GM12878 (cell line): ENCODE results near the gene KRTAP5-7. TPM values are rescaled to one million over a fixed set of nuclear protein-coding genes. Genes with fewer than 3 reads are reported as not detected.

Experiments used
- ATAC-seq: fragments of 200-7000 bp; cut with Tn5 transposase; 3 replicates; pipeline ENCODE4 v1.9.1; 2020; ENCODE audit warnings: mild to moderate bottlenecking, moderate library complexity
- BruUV-seq: library from RNA; stranded (reverse); fragments of 400-500 nt; replicated peaks from 2 replicates; lab custom pipeline; 2021; lab: Mats Ljungman, UMichigan
- CTCF ChIA-PET: fragments of 300-600 bp; sonication (Branson Sonifier 250); formaldehyde crosslinking; extraction: SDS; loops from one replicate; lab custom pipeline; 2021; ENCODE audit warnings: inconsistent platforms; lab: Yijun Ruan, JAX
- POLR2A ChIA-PET: fragments of 350-600 bp; formaldehyde crosslinking; extraction: SDS; loops from one replicate; lab custom pipeline; 2021; ENCODE audit warnings: inconsistent platforms; lab: Charles Lee
- RAD21 ChIA-PET: fragments of 300-600 bp; sonication (Branson Sonifier 250); formaldehyde crosslinking; loops from one replicate; lab custom pipeline; 2023; ENCODE audit warnings: antibody characterized with exemption; ENCODE audit not compliant: unreplicated experiment; lab: Charles Lee
- SMC1A ChIA-PET: fragments of 300-600 bp; sonication (Branson Sonifier 250); formaldehyde crosslinking; loops from one replicate; lab custom pipeline; 2023; ENCODE audit not compliant: unreplicated experiment, uncharacterized antibody; lab: Charles Lee
- DNase-seq: peaks from one replicate; pipeline ENCODE4 v3.0.0-alpha.2; 2011; ENCODE audit warnings: low read depth, low spot score
- FAIRE-seq: peaks from 3 replicates; lab custom pipeline; 2011; peaks lifted over from hg19 to GRCh38; lab: Jason Lieb, UNC
- H2AFZ ChIP-seq: 2 replicates; pipeline ENCODE4 v1.6.0; 2011; ENCODE audit warnings: low read depth, low read length, control low read depth; ENCODE audit not compliant: control insufficient read depth
- H3K27ac ChIP-seq: 2 replicates; pipeline ENCODE4 v1.5.1; 2011; ENCODE audit warnings: control low read depth; ENCODE audit not compliant: control insufficient read depth, insufficient read depth
- H3K27me3 ChIP-seq, 2 experiments: replicated peaks in 1 of 2; 2 replicates each; pipeline versions ENCODE4 v1.6.0 to v1.6.1; 2011; ENCODE audit warnings: low read length in 1 of 2; ENCODE audit not compliant: control insufficient read depth in 2 of 2, insufficient read depth in 2 of 2
- H3K36me3 ChIP-seq, 2 experiments: 2 replicates each; pipeline ENCODE4 v1.5.1; 2011; ENCODE audit warnings: low read length in 1 of 2; ENCODE audit not compliant: control insufficient read depth in 2 of 2, insufficient read depth in 2 of 2
- H3K4me1 ChIP-seq: 2 replicates; pipeline ENCODE4 v1.6.1; 2011; ENCODE audit warnings: mild to moderate bottlenecking, low read length, moderate library complexity, mixed read lengths; ENCODE audit not compliant: control insufficient read depth, insufficient read depth
- H3K4me2 ChIP-seq: 2 replicates; pipeline ENCODE4 v1.6.0; 2011; ENCODE audit warnings: control low read depth; ENCODE audit not compliant: control insufficient read depth, insufficient read depth
- H3K4me3 ChIP-seq: fragments of 200-600 bp; sonication (generic); 2 replicates; pipeline ENCODE4 v1.5.1; 2016
- H3K79me2 ChIP-seq: 2 replicates; pipeline ENCODE4 v1.6.0; 2011; ENCODE audit warnings: low read length; ENCODE audit not compliant: control insufficient read depth, insufficient read depth
- H3K9ac ChIP-seq: 2 replicates; pipeline ENCODE4 v1.8.0; 2011; ENCODE audit warnings: low read length, control low read depth, mixed read lengths; ENCODE audit not compliant: control insufficient read depth, insufficient read depth
- H3K9me3 ChIP-seq: replicated peaks from 3 replicates; pipeline ENCODE4 v1.5.1; 2011; ENCODE audit warnings: mild to moderate bottlenecking, low read length; ENCODE audit not compliant: control insufficient read depth, insufficient read depth
- H4K20me1 ChIP-seq: 2 replicates; pipeline ENCODE4 v1.6.0; 2011; ENCODE audit not compliant: control insufficient read depth, insufficient read depth
- BCL11A ChIP-seq: IDR thresholded peaks from 2 replicates; pipeline ENCODE4 v1.6.1; 2011; ENCODE audit warnings: low read depth, low read length
- BRCA1 ChIP-seq: IDR thresholded peaks from 2 replicates; pipeline ENCODE4 v1.6.1; 2011; ENCODE audit warnings: low read depth, low read length, improper control_type of control experiment
- CHD2 ChIP-seq: IDR thresholded peaks from 2 replicates; pipeline ENCODE4 v1.6.1; 2011; ENCODE audit warnings: low read depth, low read length, improper control_type of control experiment, borderline replicate concordance
- GABPA ChIP-seq: IDR thresholded peaks from 2 replicates; pipeline ENCODE4 v1.6.1; 2014; ENCODE audit warnings: antibody characterized with exemption, low read depth, mild to moderate bottlenecking, inconsistent platforms
- GATAD2B ChIP-seq: fragments of 450-650 bp; conservative IDR thresholded peaks from 2 replicates; pipeline ENCODE4 v1.6.1; 2017; ENCODE audit warnings: low read depth, mild to moderate bottlenecking, moderate library complexity
- IRF4 ChIP-seq: IDR thresholded peaks from 2 replicates; pipeline ENCODE4 v1.6.1; 2011; ENCODE audit warnings: low read depth, low read length
- JUND ChIP-seq: IDR thresholded peaks from 2 replicates; pipeline ENCODE4 v1.6.1; 2012; ENCODE audit warnings: low read depth, mild to moderate bottlenecking, low read length, improper control_type of control experiment, moderate library complexity
- NFXL1 ChIP-seq: fragments of 450-650 bp; IDR thresholded peaks from 2 replicates; pipeline ENCODE4 v1.6.1; 2017; ENCODE audit warnings: antibody characterized with exemption, mild to moderate bottlenecking, borderline replicate concordance
- NFYA ChIP-seq: IDR thresholded peaks from 2 replicates; pipeline ENCODE4 v1.6.1; 2011; ENCODE audit warnings: low read depth, mild to moderate bottlenecking, low read length, improper control_type of control experiment, borderline replicate concordance
- RELA ChIP-seq: fragments of 450-650 bp; IDR thresholded peaks from 2 replicates; pipeline ENCODE4 v1.8.0; 2014; ENCODE audit warnings: borderline replicate concordance; ENCODE audit not compliant: partially characterized antibody
- SMAD1 ChIP-seq: fragments of 450-650 bp; IDR thresholded peaks from 2 replicates; pipeline ENCODE4 v1.6.1; 2018; ENCODE audit warnings: mild to moderate bottlenecking, low read depth; ENCODE audit not compliant: partially characterized antibody
- SP1 ChIP-seq: IDR thresholded peaks from one replicate; pipeline ENCODE4 v1.6.1; 2011; ENCODE audit warnings: low read depth, low read length
- SUZ12 ChIP-seq: fragments of 200-600 bp; sonication (generic); IDR thresholded peaks from one replicate; pipeline ENCODE4 v1.6.1; 2018; ENCODE audit warnings: antibody characterized with exemption, mild to moderate bottlenecking; ENCODE audit not compliant: unreplicated experiment
- USF2 ChIP-seq: IDR thresholded peaks from 2 replicates; pipeline ENCODE4 v1.6.1; 2011; ENCODE audit warnings: low read depth, low read length, improper control_type of control experiment, borderline replicate concordance
- YBX1 ChIP-seq: fragments of 450-650 bp; IDR thresholded peaks from 2 replicates; pipeline ENCODE4 v1.6.1; 2016; ENCODE audit warnings: antibody characterized with exemption
- ZSCAN29 ChIP-seq: fragments of 450-650 bp; IDR thresholded peaks from 2 replicates; pipeline ENCODE4 v1.6.1; 2017; ENCODE audit warnings: mild to moderate bottlenecking, moderate library complexity
- WGBS: methylation state at CpG from one replicate; pipeline ENCODE4 v1.1.6; 2016; ENCODE audit warnings: low lambda C conversion rate; ENCODE audit not compliant: insufficient replicate concordance, insufficient coverage; ENCODE audit errors: missing lambda C conversion rate; 5-methylcytosine and 5-hydroxymethylcytosine counted together
- in situ Hi-C: fragments of 300-500 bp; cut with MboI; formaldehyde crosslinking; loops from 9 replicates; pipeline ENCODE4 v1.14.3; 2018; ENCODE audit warnings: mixed read lengths
- intact Hi-C: fragments of 100-400 bp; cut with micrococcal nuclease; formaldehyde crosslinking; loops from one replicate; pipeline ENCODE4 v1.14.2; 2022; ENCODE audit not compliant: unreplicated experiment
- polyA plus RNA-seq, 11 experiments: library from polyadenylated mRNA; depleted of rRNA in 4 of 11; unstranded in 6 of 11; stranded (reverse) in 5 of 11; fragments of >200 nt; fragmentation: Nextera tagmentation in 4 of 11; fragmentation: Illumina TruSeq in 1 of 11; extraction: Ambion mirVana in 4 of 11; extraction: Trizol in 1 of 11; gene quantifications; 1 replicate in 1 of 11; 2 replicates in 10 of 11; pipeline versions ENCODE4 v1.2.1 to v1.2.3, GENCODE V29; 2011 to 2016; ENCODE audit warnings: inconsistent platforms in 2 of 11, missing spikeins in 2 of 11, low read depth in 1 of 11
- total RNA-seq, 4 experiments: library from RNA; depleted of rRNA in 3 of 4; stranded (reverse); fragments of >200 nt in 3 of 4; fragmentation: Illumina TruSeq in 1 of 4; extraction: Trizol in 1 of 4; gene quantifications; 2 replicates each; pipeline versions ENCODE4 v1.2.1 to v1.2.3, GENCODE V29; 2013 to 2021
- TF ChIP-seq, protein P1 (sequence below): fragments of 450-650 bp; IDR thresholded peaks from 2 replicates; pipeline ENCODE4 v1.6.1; 2018; ENCODE audit warnings: mild to moderate bottlenecking, low read depth, moderate library complexity; ENCODE audit not compliant: partially characterized antibody
- TF ChIP-seq, protein P2 (sequence below): fragments of 450-650 bp; IDR thresholded peaks from 2 replicates; pipeline ENCODE4 v1.6.1; 2017; ENCODE audit warnings: low read depth, mild to moderate bottlenecking, moderate library complexity

The KRTAP5-7 gene
- total and polyA plus RNA-seq, 10 of the 15 experiments (the other 5 are each of a cell fraction or from before 2014, with no cell fraction given) = 0.07 to 0.23 (median 0.19) TPM; not detected in 6

- TF ChIP-seq GABPA = no peak
These were observed 31.5 kb upstream of the KRTAP5-7 start (continued) for GRCh38 chr11:71495286-71496230.

DNA sequence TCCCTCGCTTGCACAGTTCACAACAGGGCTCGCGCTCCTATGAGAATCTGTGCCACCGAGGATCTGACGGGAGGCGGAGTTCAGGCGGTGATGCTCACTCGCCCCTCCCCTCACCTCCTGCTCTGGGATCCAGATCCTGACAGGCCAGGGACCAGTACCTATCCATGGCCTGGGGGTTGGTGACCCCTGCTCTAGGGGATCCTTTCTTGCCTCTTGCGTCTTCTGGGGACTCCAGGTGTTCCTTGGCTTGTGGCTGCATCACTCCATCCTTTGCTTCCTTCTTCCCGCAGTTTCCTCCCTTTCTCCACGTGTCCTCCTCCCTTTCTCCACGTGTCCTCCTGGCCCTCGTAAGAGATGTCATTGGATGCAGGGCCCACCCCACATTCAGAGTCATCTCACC, 30.6 kb upstream of the KRTAP5-7 start:
- no peaks in the 10 kb centered on the region for H3K27me3 ChIP-seq
- in situ Hi-C loops = no loop called here
- H3K79me2 ChIP-seq = no peaks in the 10 kb centered on the region
- no peak overlapping the region for H2AFZ ChIP-seq
- H4K20me1 ChIP-seq = no peaks in the 10 kb centered on the region; the same call in 1 of the 2 replicates
- ChIA-PET SMC1A (no interaction called here), RAD21 (no interaction called here), CTCF (no interaction called here), POLR2A (no interaction called here)
- DNase-seq = no peak
- H3K4me3 ChIP-seq = no peak overlapping the region
- no peaks in the 10 kb centered on the region; the same call in 2 of the 3 replicates for H3K9me3 ChIP-seq
- WGBS = 97% methylated on average over 13 of the region's 13 CpGs
- no peak for FAIRE-seq
- intact Hi-C loops = no loop called here
- BruUV-seq = no TSS peak
- no peaks in the 10 kb centered on the region for H3K4me1 ChIP-seq
- H3K4me2 ChIP-seq = no peak overlapping the region
- ATAC-seq = no peak
- no peak for TF ChIP-seq GATAD2B
- no peak for TF ChIP-seq IRF4
- no peak for TF ChIP-seq SMAD1
- no peak for TF ChIP-seq BRCA1
- TF ChIP-seq, protein P1, sequence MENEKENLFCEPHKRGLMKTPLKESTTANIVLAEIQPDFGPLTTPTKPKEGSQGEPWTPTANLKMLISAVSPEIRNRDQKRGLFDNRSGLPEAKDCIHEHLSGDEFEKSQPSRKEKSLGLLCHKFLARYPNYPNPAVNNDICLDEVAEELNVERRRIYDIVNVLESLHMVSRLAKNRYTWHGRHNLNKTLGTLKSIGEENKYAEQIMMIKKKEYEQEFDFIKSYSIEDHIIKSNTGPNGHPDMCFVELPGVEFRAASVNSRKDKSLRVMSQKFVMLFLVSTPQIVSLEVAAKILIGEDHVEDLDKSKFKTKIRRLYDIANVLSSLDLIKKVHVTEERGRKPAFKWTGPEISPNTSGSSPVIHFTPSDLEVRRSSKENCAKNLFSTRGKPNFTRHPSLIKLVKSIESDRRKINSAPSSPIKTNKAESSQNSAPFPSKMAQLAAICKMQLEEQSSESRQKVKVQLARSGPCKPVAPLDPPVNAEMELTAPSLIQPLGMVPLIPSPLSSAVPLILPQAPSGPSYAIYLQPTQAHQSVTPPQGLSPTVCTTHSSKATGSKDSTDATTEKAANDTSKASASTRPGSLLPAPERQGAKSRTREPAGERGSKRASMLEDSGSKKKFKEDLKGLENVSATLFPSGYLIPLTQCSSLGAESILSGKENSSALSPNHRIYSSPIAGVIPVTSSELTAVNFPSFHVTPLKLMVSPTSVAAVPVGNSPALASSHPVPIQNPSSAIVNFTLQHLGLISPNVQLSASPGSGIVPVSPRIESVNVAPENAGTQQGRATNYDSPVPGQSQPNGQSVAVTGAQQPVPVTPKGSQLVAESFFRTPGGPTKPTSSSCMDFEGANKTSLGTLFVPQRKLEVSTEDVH = no peak
- TF ChIP-seq, protein P2, sequence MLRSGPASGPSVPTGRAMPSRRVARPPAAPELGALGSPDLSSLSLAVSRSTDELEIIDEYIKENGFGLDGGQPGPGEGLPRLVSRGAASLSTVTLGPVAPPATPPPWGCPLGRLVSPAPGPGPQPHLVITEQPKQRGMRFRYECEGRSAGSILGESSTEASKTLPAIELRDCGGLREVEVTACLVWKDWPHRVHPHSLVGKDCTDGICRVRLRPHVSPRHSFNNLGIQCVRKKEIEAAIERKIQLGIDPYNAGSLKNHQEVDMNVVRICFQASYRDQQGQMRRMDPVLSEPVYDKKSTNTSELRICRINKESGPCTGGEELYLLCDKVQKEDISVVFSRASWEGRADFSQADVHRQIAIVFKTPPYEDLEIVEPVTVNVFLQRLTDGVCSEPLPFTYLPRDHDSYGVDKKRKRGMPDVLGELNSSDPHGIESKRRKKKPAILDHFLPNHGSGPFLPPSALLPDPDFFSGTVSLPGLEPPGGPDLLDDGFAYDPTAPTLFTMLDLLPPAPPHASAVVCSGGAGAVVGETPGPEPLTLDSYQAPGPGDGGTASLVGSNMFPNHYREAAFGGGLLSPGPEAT = no peak
- no peak for TF ChIP-seq ZSCAN29
- no peak for TF ChIP-seq RELA
- TF ChIP-seq CHD2 = no peak
- TF ChIP-seq NFXL1 = no peak
- TF ChIP-seq SUZ12 = no peak
- no peak for TF ChIP-seq NFYA
- TF ChIP-seq YBX1 = no peak
- TF ChIP-seq USF2 = no peak
- no peak for TF ChIP-seq BCL11A
- TF ChIP-seq JUND = no peak
- no peak for TF ChIP-seq SP1
- H3K27ac ChIP-seq = no peak overlapping the region
- H3K36me3 ChIP-seq = peaks cover 23 to 26% of the 10 kb centered on the region in 2 experiments
- H3K9ac ChIP-seq = no peak overlapping the region
